Stimulated activated CD4-positive, alpha-beta T cell treated with anti-CD3 and anti-CD28 coated beads, Interleukin-1b, Interleukin-23, amount 100 ng/mL, for 1 hour (primary cell): ENCODE results near the gene HSPBAP1.
A peak's percentile ranks its signal among the peaks of the same experiment; 100 is the strongest.

Experiments
- DNase-seq, 2 donors: peaks; one replicate each; pipeline ENCODE4 v3.0.0-alpha.2; 2020; ENCODE audit warnings: low read depth in 2 of 2

The HSPBAP1 gene, protein sequence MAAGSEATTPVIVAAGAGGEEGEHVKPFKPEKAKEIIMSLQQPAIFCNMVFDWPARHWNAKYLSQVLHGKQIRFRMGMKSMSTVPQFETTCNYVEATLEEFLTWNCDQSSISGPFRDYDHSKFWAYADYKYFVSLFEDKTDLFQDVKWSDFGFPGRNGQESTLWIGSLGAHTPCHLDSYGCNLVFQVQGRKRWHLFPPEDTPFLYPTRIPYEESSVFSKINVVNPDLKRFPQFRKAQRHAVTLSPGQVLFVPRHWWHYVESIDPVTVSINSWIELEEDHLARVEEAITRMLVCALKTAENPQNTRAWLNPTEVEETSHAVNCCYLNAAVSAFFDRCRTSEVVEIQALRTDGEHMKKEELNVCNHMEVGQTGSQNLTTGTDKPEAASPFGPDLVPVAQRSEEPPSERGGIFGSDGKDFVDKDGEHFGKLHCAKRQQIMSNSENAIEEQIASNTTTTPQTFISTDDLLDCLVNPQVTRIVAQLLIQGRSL

DNA sequence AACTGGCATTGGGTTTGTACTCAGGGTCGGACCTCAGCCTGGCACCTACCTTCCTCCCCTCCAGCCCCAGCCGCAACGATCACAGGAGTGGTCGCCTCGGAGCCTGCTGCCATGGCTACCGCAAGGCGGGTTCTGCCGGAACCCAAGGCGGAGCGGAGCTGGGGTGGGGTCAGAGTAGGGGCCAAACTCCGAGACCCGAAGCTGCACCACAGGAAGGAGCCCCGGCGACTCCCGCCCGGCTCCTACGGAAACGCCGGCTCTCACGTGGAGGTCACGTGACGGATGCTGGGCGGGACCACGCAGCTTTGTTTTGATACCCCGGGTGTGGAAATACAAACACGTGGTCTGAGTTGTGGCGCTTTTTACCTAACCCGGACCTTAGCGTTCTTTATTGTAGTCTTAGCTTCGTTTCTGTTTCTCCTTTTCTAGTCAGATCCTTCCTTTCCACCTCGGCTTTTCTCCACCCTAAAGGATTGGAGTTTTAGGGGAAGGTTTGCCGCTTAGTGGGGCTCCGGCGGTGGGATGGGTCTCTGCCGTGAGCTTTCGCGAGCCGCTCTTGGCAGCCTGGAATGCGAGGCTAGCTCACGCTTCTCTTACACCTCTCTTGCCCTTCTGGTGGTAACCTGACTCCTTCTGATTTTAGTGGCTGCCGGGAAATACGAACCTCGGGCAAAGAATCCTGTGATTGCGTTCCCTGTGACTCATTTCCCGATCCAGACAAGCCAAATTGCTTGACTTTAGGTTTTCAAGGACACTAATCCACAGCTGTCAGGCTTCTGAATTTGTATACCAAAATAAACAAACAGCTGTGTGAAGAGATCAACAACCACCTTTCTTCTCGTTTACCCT is at the start of gene HSPBAP1:
Gene HSPBAP1 (minus strand): TSS at position 264 of the 849 bp plus-strand sequence. CDS start 151 bp downstream, at position 113.
- peak; percentile 72 to 75 for DNase-seq

DNA sequence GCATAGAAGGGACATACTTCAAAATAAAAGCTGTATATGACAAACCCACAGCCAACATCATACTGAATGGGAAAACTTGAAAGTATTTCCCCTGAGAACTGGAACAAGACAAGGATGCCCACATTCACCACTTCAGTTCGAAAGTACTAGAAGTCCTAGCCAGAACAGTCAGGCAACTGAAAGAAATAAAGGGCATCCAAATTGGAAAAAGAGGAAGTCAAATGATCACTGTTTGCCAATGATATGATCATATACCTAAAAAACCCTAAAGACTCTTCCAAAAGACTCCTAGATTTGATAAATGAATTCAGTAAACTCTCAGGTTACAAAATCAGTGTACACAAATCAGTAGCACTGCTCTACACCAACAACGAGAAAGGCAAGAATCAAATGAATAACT is 42.0 kb upstream of the HSPBAP1 start:
- DNase-seq, result no peak

DNA sequence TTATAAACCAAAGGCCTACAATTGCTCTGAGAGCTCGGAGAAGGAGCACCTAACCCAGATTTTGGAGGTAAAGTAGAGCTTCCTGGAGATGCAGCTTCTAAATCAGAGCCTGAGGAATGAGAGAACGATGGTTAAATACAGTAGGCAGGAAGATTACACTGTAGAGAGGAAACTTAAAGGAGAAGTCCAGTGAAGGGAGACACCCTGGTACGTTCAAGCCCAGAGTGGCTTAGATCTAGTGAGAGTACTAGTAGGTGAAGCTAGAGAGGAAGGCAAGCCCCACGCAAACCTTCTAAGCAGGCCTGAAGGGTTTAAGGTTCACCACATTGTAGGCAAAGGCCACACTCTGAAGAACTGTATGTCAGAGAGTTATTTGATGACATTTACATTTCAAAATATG is 34.6 kb upstream of the HSPBAP1 start:
- no peak for DNase-seq

DNA sequence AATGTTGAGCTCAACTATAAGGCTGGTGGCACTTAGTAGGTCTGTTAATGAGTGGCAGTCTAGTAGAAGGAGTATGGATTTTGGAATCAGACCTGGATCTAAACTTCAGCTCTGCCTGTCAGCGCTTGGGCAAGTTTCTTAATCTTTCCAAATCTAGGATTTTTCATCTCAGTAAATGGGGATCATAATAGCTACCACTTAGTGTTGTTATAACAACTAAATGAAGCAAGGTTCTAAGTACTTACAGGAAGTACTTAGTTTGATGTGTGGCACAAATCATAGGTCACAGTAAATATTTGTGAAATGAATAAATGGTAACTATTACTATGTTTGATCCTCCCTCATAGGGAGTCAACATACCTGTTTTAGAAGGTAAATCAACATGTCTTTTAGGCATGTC is 32.6 kb upstream of the HSPBAP1 start:
- no peak for DNase-seq

DNA sequence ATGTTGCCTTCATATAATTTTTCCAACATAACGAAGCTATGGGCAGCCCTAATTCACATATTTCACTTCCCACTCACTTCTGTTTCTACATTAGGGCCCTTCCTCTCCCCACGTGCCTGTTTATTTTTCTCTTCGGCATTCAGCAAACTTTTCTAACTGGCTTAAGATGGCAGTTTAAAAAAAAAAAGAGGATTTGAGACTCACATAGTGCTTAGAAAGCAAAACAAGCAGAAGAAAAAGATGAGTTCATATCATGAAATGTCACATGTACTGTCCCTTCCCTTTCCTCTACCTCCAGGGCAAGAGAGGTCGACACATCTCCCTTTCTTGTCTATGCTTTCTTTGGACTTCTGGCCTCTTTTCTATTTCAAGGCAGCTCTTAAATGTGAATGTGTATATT is 31.8 kb upstream of the HSPBAP1 start:
- no peak for DNase-seq

DNA sequence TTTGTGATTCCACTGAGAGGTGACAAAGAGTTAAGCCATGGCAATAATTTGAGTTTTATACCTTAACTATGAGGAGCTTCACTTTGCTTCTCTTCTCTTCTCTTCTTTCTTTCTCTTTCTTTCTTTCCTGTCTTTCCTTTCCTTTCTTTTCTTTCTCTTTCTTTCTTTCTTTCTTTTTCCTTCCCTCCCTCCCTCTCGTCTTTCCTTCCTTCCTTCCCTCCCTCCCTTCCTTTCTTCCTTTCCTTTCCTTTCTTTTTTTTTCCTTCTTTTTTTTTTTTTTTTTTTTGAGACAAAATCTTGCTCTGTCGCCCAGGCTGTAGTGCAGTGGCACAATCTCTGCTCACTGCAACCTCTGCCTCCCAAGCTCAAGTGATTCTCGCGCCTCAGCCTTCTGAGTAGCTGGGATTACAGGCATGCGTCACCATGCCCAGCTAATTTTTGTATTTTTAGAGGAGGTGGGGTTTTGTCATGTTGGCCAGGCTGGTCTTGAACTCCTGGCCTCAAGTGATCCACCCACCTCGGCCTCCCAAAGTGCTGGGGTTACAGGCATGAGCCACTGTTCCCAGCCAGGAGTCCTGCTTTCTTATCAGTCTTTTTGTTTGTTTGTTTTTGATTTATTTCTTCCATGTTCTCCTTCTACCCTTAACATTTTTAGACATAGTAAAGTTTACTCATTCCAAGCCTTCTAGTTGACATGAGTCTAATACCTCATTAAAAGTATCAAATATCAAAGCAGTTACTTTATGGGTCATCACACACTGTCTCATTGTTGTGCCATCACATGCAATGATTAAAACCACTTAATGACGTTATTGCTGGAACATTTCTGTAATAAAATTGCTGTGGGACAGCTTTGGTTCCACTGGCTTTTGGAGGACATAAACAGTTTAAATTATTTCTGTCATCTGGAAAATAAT is 31.1 kb upstream of the HSPBAP1 start:
- DNase-seq, result no peak

DNA sequence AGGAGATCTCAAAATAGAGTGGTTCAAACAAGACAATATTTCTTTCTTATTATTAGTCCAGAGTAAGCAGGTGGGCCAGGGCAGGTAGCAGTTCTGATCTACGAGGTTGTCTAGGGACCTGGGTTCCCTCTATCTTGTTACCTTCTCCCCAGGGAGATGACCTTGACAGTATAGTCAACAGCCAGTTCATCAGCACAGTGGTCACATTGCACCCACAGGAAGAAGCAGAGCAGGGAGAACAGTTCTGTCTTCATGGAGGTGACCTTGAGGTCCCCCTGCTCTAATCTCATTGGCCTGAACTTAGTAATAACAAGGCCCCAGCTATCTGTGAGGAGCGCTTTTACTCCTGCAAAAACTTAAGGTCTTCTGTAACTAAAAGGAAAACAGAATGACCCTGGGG is 23.0 kb upstream of the HSPBAP1 start:
- no peak for DNase-seq

DNA sequence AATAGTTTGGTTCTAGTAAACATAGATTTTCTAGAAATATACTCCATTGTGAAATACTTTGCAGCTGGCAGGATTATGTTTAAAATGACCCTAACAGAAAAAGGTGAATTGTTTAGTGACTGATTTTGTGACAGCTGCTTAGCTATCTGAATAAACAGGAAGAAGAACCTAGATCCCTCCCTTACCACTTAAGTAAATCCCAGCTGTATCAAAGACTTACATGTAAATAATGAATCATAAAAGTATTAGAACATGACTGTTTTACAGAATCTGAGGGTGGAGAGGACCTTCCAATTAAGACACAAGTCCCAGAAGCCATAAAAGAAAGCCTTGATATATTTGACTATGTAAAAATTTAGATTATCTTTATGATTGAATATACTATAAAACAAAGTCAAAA is 17.1 kb upstream of the HSPBAP1 start:
- no peak for DNase-seq

DNA sequence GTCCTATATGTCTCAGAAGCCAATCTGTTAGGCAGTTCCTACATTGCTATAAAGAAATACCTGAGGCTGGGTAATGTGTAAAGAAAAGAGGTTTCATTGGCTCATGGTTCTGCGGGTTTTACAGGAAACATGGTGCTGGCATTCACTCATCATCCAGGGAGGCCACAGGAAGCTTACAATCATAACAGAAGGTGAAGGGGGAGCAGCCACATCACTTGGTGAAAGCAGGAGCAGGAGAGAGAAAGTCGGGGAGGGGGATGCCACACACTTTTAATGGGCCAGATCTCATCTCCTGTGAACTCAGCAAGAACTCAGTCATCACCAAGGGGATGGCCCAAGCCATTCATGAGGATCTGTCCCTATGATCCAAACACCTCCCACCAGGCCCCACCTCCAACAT is 10.3 kb upstream of the HSPBAP1 start:
- DNase-seq, result no peak

DNA sequence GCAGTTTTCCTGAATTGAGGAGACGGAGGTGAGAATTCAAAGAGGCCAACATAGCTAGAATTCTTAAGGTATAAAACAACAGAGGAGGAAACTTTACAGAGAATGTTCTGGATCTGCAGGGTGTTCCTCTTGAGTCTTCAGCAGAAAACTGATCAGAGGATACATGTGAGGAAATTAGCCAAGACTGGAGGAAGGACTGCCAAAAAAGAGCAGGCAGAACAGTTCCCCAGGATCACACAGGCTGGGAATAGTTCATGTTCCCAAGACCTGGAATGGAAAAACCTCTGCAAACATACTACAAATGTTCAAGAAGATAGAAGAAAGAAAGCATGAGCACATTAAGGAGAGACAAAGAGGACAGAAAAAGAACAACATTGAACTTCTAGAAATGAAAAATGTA is 8.7 kb upstream of the HSPBAP1 start:
- DNase-seq, result no peak

DNA sequence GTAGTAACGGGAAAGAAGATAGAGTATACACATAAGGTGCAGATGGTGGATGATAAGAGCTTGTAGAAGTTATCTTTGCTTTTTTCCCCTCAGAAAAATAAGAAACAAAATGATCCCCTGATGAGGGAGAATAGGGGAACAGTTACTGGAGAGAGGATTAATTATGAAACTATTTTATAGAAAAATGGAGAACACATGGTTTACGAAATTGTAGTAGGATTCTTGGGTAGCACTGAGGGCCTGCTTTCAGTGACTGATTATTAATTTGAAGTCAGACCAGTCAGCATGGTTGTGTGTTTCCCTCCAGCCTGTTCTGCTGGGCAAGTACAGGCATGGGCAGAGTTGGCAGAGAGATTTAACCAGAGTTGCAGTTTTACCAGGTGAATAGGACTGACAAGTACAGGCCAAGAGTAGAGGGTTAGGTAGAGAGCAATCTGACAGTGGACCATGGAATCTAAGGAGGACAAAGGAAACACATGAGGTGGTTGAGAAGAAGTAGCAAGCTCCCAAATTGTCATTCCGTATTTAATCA is 7.1 kb upstream of the HSPBAP1 start:
- no peak for DNase-seq

DNA sequence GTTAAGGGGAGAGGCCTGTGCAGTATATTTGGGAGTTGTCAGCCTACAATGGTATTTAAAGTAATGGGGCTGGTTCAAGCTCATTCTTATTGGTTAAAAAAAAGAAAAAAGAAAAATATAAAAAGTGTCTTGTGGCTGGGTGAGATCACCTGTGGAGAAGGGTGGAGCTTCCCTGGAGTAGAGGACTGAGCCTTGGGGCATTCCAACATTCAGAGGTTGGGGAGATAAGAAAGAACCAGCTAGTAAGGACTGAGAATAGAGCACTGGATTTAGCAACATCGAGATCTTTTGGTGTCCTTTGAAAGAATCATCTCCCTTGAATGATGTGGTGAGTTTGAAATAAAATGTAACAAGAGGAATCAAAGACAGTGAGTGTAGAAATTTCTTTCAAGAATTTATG is 6.4 kb upstream of the HSPBAP1 start:
- DNase-seq, result no peak

DNA sequence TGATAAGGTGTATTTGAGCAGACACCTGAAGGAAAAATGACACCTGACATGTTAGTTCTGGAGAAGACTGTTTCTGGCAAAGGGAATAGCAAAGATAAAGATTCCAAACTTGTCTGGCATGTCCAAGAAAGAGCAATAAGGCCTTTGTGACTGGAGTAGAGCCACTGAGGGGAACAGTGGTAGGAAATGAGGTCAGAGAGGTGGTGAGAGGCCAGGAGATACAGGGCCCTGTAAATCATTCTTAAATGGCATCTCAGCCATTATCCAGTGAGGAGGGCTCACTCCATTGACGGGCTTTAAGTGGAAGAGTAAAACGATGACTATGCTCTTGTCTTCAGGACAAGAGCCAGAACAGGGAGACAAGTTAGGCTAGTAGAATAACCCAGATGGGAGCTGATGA is 5.7 kb upstream of the HSPBAP1 start:
- DNase-seq, result no peak

DNA sequence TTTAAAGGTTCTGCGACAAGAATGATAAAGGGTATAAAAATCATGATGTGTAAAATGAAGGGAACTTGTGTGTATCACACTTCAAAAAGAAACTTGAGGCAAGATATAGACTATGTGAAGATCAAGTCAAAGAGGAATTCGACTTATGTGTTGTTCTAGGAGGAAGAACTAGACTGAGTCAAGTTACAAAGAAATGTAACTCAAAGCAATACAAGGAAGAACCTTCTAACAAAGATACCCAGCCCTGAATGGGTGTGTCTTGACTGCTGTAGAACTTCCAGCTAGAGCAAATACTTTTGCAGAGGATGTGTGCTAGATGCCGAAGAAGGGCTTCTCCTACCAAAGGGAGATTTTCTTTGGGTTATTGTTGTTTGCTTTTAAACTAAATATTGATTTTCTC is 3.7 kb upstream of the HSPBAP1 start:
- DNase-seq, result no peak

DNA sequence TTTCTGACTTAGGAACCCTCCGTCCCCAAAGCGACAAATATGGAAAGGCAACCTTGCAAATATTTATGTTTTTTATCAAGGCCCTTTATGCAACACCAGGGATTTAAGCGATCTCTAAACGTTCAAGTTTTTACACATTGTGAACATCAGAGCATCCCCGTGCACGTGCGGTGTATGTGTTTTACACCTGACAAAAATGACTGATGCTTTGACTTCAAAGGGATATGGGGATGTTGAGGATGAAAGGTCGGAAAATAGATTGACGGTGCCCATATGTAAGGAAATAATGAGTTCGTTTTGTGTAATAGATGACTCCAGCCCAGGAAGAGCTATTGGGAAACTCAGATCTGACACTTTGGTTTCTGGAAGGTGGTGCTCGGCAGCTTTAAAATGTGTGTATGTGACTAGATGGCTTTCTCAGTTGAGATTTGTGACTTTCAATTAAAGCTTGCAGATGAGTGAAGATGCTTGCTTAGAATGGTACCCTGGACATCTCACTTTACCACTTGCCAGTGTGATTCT is 2.1 kb upstream of the HSPBAP1 start:
- DNase-seq, result no peak

DNA sequence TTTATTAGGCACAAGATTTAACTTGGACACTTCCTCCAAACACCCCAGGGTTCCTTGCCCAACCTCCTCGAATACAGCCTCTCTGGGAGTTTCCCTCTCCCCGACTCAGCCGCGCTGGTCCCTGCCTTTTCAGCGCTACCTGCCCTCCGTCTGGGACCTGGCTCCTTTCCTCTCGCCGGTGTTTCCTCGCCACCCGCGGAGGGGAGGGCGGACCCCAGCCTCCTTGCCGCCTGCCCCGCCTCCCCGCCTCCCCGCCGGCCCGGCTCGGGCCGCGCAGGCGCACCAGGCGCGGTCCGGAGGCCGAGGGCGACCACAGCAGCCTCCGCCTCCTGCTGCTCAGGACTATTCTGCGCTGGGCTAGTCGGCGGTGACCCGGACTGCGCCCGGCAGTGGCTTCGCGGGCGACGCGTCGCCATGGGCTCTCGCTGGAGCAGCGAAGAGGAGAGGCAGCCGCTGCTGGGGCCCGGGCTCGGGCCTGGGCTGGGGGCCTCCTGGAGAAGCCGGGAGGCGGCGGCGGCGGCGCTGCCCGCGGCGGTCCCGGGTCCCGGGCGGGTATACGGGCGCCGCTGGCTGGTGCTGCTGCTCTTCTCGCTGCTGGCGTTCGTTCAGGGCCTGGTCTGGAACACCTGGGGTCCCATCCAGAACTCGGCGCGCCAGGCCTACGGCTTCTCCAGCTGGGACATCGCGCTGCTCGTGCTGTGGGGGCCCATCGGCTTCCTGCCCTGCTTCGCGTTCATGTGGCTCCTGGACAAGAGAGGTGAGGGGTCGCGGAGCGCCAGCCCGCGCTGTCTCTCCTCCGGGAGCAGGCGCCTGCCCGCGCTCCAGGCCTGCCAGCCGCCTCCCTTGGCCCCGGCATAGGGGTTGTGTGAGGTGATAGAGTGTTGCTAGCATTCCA is 1.4 kb upstream of the HSPBAP1 start, which contains the start of gene SLC49A4:
Gene SLC49A4 (plus strand): TSS at position 291 of the 895 bp plus-strand sequence. CDS start 124 bp downstream, at position 415.
- DNase-seq, result peak; percentile 5 to 44

DNA sequence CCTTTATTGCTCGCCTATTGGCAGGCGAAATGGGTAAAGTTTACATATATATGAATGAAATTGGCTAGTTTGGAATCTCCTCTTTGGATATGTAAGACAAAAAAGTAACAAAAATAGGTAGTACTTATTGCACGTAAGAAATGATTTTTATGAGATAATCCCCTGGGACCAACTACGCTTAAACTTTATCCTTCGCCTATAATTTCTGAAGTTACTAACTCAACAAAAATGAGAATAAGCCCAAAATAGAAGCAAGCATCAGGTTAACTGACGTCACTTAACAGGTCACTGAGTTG is 800 bp upstream of the HSPBAP1 start:
- DNase-seq, result no peak

DNA sequence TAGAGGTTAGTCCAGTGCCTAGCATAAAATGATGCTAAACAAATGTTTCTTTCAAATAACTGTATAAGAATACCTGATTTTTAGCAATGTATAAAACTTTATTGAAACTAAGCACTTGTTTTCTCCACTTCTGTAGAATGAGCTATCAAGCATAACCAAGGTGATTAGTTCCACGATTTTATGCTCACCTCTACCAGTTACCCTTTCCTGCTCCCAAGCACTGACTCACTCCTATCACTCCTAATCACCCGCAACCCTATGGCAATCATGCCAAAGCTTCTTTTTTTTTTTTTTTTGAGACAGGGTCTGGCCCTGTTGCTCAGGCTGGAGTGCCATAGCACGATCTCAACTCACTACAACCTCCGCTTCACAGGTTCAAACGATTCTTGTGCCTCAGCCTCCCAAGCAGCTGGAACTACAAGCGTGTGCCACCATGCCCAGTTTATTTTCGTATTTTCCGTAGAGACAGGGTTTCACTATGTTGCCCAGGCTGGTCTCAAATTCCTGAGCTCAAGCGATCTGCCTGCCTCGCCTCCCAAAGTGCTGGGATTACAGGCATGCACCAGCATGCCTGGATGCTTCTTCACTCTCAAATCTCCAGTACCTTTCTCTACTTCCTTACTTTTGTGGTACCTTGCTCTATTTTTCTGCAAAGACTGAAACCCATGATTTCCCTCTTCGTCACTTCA is 3.9 kb downstream of the HSPBAP1 start:
- no peak for DNase-seq

DNA sequence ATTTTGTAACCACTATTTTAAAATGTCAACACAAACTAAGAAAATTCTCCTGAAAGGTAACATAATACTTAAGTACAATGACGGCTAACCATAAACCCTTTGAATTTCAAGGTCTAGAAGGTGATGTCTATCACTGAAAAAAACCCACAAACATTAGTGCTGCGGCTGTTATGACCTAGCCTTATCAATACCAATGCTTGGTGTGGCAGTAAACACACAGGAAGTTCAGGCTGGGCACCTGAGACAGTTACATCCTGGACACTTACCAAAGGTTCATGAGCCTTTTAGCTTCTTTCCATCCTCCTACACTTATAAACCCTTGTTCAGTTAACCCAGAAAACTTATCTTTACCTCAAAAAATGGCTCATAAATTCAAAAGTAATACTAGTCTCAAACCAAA is 5.8 kb downstream of the HSPBAP1 start:
- no peak for DNase-seq

DNA sequence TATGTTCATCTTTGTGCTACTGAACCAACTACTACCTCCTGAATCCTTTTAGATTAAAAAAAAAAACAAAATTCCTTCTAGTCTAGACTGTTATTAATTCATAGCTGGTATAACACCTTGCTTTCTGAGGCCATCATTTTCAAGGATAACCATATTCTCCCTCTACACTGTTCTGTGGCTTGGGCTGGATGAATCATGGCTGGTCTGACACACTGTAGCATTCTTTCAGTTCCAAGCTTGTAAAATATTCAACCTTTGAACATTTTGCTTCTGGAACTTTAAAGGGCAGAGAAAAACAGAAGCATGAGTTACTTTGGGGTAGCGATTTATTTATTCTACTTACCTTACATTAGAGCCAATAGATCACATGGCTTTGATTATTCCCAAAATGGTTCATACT is 7.6 kb downstream of the HSPBAP1 start:
- DNase-seq, result no peak
